Measurements from ENCODE around the gene PRKAA1. TPM values are rescaled to one million over a fixed set of nuclear protein-coding genes. Genes with fewer than 3 reads are reported as not detected.

PRKAA1 gene
- polyA plus RNA-seq, 1 donor from 2014 or later: 66.9 TPM

DNA sequence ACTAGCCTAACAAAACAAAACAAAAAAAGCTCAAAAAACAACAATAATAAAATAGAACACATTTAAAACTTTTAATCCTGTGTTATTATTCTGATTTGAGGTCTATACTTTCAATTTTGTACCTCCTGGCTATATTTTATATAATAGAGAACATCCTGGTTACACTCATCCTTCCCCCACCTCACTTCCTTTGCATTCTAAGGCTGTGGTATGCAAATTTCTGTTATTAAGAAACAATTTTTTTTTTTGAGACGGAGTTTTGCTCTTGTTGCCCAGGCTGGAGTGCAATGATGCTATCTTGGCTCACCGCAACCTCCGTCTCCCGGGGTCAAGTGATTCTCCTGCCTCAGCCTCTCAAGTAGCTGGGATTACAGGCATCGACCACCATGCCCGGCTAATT is 39.9 kb upstream of the PRKAA1 start:
- no peaks in the 10 kb centered on the region for H3K27me3 ChIP-seq (ENCODE audit: insufficient read depth, low read depth, low read length)
- H3F3A ChIP-seq (ENCODE audit: insufficient read depth, low read length, poor library complexity, severe bottlenecking): no peaks in the 10 kb centered on the region
- no peak overlapping the region for H3K4me3 ChIP-seq (ENCODE audit: low read length)
- no peak overlapping the region for H3K9ac ChIP-seq (ENCODE audit: low read length)
- no peaks in the 10 kb centered on the region for H3K9me3 ChIP-seq (ENCODE audit: low read length)
- no peak overlapping the region for H3K4me2 ChIP-seq (ENCODE audit: low read length)
- no peak overlapping the region for H3K27ac ChIP-seq (ENCODE audit: low read length)
- H4K20me1 ChIP-seq (ENCODE audit: insufficient read depth): peaks cover 4% of the 10 kb centered on the region
- peaks cover 17% of the 10 kb centered on the region for H3K79me2 ChIP-seq (replicated peaks; ENCODE audit: insufficient read depth, low read length)
- no peak overlapping the region for H2AFZ ChIP-seq (ENCODE audit: low read depth, low read length)
- H3K9me2 ChIP-seq (ENCODE audit: insufficient read depth, low read length): no peaks in the 10 kb centered on the region
- no peak for TF ChIP-seq EP300 (conservative IDR thresholded peaks at IDR 0.05; ENCODE audit: poor library complexity, severe bottlenecking)
- TF ChIP-seq TAF1 (IDR thresholded peaks at IDR 0.05; ENCODE audit: low read depth): no peak
- TF ChIP-seq MXI1 (conservative IDR thresholded peaks at IDR 0.05; ENCODE audit: poor library complexity, severe bottlenecking): no peak
- no peak for TF ChIP-seq POLR2AphosphoS5 (IDR thresholded peaks at IDR 0.05)
- TF ChIP-seq REST (IDR thresholded peaks at IDR 0.05; ENCODE audit: borderline replicate concordance): no peak
- TF ChIP-seq, protein P1, sequence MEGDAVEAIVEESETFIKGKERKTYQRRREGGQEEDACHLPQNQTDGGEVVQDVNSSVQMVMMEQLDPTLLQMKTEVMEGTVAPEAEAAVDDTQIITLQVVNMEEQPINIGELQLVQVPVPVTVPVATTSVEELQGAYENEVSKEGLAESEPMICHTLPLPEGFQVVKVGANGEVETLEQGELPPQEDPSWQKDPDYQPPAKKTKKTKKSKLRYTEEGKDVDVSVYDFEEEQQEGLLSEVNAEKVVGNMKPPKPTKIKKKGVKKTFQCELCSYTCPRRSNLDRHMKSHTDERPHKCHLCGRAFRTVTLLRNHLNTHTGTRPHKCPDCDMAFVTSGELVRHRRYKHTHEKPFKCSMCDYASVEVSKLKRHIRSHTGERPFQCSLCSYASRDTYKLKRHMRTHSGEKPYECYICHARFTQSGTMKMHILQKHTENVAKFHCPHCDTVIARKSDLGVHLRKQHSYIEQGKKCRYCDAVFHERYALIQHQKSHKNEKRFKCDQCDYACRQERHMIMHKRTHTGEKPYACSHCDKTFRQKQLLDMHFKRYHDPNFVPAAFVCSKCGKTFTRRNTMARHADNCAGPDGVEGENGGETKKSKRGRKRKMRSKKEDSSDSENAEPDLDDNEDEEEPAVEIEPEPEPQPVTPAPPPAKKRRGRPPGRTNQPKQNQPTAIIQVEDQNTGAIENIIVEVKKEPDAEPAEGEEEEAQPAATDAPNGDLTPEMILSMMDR (IDR thresholded peaks at IDR 0.05; ENCODE audit: poor library complexity, severe bottlenecking): no peak
- TF ChIP-seq RAD21 (conservative IDR thresholded peaks at IDR 0.05): no peak
- TF ChIP-seq SMC3 (conservative IDR thresholded peaks at IDR 0.05; ENCODE audit: poor library complexity): no peak
- no peak for TF ChIP-seq EZH2 (IDR thresholded peaks at IDR 0.05; ENCODE audit: borderline replicate concordance, insufficient read depth, low read length, poor library complexity, severe bottlenecking)
- H3K36me3 ChIP-seq (ENCODE audit: insufficient read depth, low read length): peaks cover 6% of the 10 kb centered on the region

DNA sequence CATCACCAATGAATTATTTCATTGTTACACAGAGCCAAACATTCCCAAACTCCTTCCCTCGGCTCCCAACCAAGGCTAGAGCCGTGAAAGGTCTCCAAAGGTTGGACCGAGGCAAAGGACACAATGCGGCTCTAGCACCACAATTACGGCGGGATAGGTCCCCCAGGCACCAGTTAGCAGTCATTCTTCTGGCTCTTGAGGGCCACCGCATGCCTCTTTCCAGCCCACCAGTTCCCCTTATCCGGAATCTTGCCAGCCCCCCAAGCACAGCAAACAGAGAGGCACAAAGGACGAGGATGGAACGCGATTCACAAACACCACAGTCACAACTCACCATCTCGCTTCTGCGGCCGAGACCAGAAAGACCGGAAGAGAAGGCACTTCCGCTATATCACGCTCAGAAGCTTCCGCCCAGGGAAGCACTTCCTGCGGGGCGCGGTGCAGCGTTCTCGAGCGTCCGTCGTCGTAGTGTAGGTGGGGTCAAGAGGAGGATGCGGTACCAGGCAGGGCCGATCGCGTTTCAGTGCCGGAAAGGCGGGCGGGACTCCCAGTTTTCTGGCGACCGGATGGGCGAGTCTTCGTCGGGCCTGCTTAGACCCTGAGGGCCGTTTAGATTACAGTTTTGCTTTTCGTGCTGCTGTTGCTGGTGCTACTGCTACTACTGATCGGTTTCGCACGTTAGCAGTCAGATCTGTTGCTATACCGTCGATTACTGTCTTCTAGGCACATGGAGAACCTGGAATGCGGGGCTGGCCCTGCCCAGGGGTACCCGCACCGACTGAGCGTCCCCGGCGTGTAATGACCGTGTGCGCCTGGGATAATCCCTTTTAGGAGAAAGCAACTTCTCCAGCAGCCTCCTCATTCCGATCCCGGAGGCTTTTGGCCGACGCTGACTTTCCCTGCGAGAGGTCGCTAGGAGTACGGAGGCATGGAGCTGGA is 36.9 kb upstream of the PRKAA1 start, which contains the start of gene RPL37:
Gene RPL37 (minus strand): TSS at position 374 of the 939 bp plus-strand sequence. CDS start 37 bp downstream, at position 337.
- peak within 1 kb of the TSS; percentile 89 for H3K27ac ChIP-seq (ENCODE audit: low read length)
- peak within 1 kb of the TSS; percentile 94 for H3K4me2 ChIP-seq (ENCODE audit: low read length)
- H3K4me3 ChIP-seq (ENCODE audit: low read length): peak within 1 kb of the TSS; percentile 90
- peak within 1 kb of the TSS; percentile 91 for H3K9ac ChIP-seq (ENCODE audit: low read length)
- no peaks in the 10 kb centered on the region for H3K27me3 ChIP-seq (ENCODE audit: insufficient read depth, low read depth, low read length)
- H3F3A ChIP-seq (ENCODE audit: insufficient read depth, low read length, poor library complexity, severe bottlenecking): no peaks in the 10 kb centered on the region
- no peaks in the 10 kb centered on the region for H3K9me2 ChIP-seq (ENCODE audit: insufficient read depth, low read length)
- H3K9me3 ChIP-seq (ENCODE audit: low read length): no peaks in the 10 kb centered on the region
- peaks cover 24% of the 10 kb centered on the region for H3K79me2 ChIP-seq (replicated peaks; ENCODE audit: insufficient read depth, low read length)
- TF ChIP-seq MXI1 (conservative IDR thresholded peaks at IDR 0.05; ENCODE audit: poor library complexity, severe bottlenecking) (peak; percentile 88), RAD21 (conservative IDR thresholded peaks at IDR 0.05) (peak; percentile 43), REST (IDR thresholded peaks at IDR 0.05; ENCODE audit: borderline replicate concordance) (peak; percentile 91), EP300 (conservative IDR thresholded peaks at IDR 0.05; ENCODE audit: poor library complexity, severe bottlenecking) (peak; percentile 63), POLR2AphosphoS5 (IDR thresholded peaks at IDR 0.05) (peak; percentile 100), EZH2 (IDR thresholded peaks at IDR 0.05; ENCODE audit: borderline replicate concordance, insufficient read depth, low read length, poor library complexity, severe bottlenecking) (no peak), SMC3 (conservative IDR thresholded peaks at IDR 0.05; ENCODE audit: poor library complexity) (peak; percentile 48), TAF1 (IDR thresholded peaks at IDR 0.05; ENCODE audit: low read depth) (peak; percentile 93)
- TF ChIP-seq, protein P1 (IDR thresholded peaks at IDR 0.05; ENCODE audit: poor library complexity, severe bottlenecking): peak; percentile 22
- H3K36me3 ChIP-seq (ENCODE audit: insufficient read depth, low read length): peaks cover 6% of the 10 kb centered on the region
- H4K20me1 ChIP-seq (ENCODE audit: insufficient read depth): peaks cover 4% of the 10 kb centered on the region
- H2AFZ ChIP-seq (ENCODE audit: low read depth, low read length): peak within 1 kb of the TSS; percentile 95

Data from neural cell (in vitro differentiated cells).